HepG2 (cell line): Measurements from ENCODE around the gene FAM83F. TPM values are rescaled to one million over a fixed set of nuclear protein-coding genes. Genes with fewer than 3 reads are reported as not detected.

ENCODE experiments used
- CBX2 ChIP-seq, 2 experiments: fragments of 200-600 bp in 1 of 2; sonication (generic); formaldehyde crosslinking in 1 of 2; IDR thresholded peaks; 2 replicates each; pipeline versions ENCODE4 v1.7.0 to v1.8.1; 2018 to 2022; ENCODE audit warnings: low read depth in 2 of 2, low read length in 1 of 2, mild to moderate bottlenecking in 1 of 2, missing genetic modification reagents in 1 of 2
- ERF ChIP-seq: IDR thresholded peaks from 2 replicates; pipeline ENCODE4 v1.6.1; 2018; ENCODE audit warnings: missing biosample characterization, missing genetic modification reagents
- GABPB1 ChIP-seq: IDR thresholded peaks from 2 replicates; pipeline ENCODE4 v1.6.1; 2016; ENCODE audit warnings: mild to moderate bottlenecking, missing genetic modification reagents, moderate library complexity, missing compliant biosample characterization
- HMGXB3 ChIP-seq: sonication (generic); formaldehyde crosslinking; IDR thresholded peaks from 2 replicates; pipeline ENCODE4 v1.4.0; 2020; ENCODE audit warnings: missing genetic modification reagents, borderline replicate concordance
- HMGXB4 ChIP-seq, 2 experiments: sonication (generic) in 1 of 2; formaldehyde crosslinking in 1 of 2; IDR thresholded peaks; 2 replicates each; pipeline versions ENCODE4 v1.4.0 to v1.6.1; 2018 to 2020; ENCODE audit warnings: missing genetic modification reagents in 2 of 2, borderline replicate concordance in 1 of 2, low read depth in 1 of 2, mild to moderate bottlenecking in 1 of 2, missing biosample characterization in 1 of 2
- KDM2A ChIP-seq: sonication (generic); formaldehyde crosslinking; IDR thresholded peaks from 2 replicates; pipeline ENCODE4 v1.4.0; 2020; ENCODE audit warnings: low read depth, missing genetic modification reagents, borderline replicate concordance
- KDM5B ChIP-seq: sonication (generic); formaldehyde crosslinking; IDR thresholded peaks from 2 replicates; pipeline ENCODE4 v1.4.0; 2020; ENCODE audit warnings: missing genetic modification reagents, mild to moderate bottlenecking, borderline replicate concordance
- MAX ChIP-seq: IDR thresholded peaks from 2 replicates; pipeline ENCODE4 v1.6.1; 2012; ENCODE audit warnings: inconsistent platforms
- NR2F6 ChIP-seq, 2 experiments: IDR thresholded peaks; 2 replicates each; pipeline ENCODE4 v1.6.1; 2016; ENCODE audit warnings: antibody characterized with exemption in 1 of 2, mild to moderate bottlenecking in 1 of 2
- SP140L ChIP-seq: sonication (generic); formaldehyde crosslinking; IDR thresholded peaks from 2 replicates; pipeline ENCODE4 v1.4.0; 2020; ENCODE audit warnings: missing genetic modification reagents, borderline replicate concordance
- SRY ChIP-seq: sonication (generic); formaldehyde crosslinking; IDR thresholded peaks from 2 replicates; pipeline ENCODE4 v1.8.0; 2022; ENCODE audit warnings: mild to moderate bottlenecking, missing genetic modification reagents
- U2AF1 ChIP-seq: fragments of 200-400 bp; formaldehyde crosslinking; optimal IDR thresholded peaks from 2 replicates; pipeline ENCODE3; 2017; ENCODE audit warnings: mild to moderate bottlenecking, low read depth, low read length
- ZNF441 ChIP-seq: sonication (generic); formaldehyde crosslinking; IDR thresholded peaks from 2 replicates; pipeline ENCODE4 v1.7.0; 2021; ENCODE audit warnings: missing genetic modification reagents, borderline replicate concordance
- ZNF775 ChIP-seq: sonication (generic); formaldehyde crosslinking; IDR thresholded peaks from 2 replicates; pipeline ENCODE4 v1.4.0; 2020; ENCODE audit warnings: missing genetic modification reagents, mild to moderate bottlenecking, moderate library complexity, borderline replicate concordance
- polyA plus RNA-seq, 8 experiments: library from polyadenylated mRNA; depleted of rRNA in 3 of 8; stranded (reverse) in 7 of 8; unstranded in 1 of 8; fragments of >200 nt; fragmentation: Illumina TruSeq in 4 of 8; extraction: Trizol in 4 of 8; gene quantifications; 2 replicates each; pipeline versions ENCODE4 v1.2.1 to v1.2.3, GENCODE V29; 2011 to 2016; ENCODE audit warnings: low read depth in 4 of 8, missing spikeins in 1 of 8, mixed read lengths in 1 of 8; ENCODE audit not compliant: insufficient read depth in 1 of 8
- total RNA-seq, 5 experiments: library from RNA; depleted of rRNA; stranded (reverse); fragments of >200 nt; fragmentation: Illumina TruSeq; extraction: Trizol; gene quantifications; 2 replicates each; pipeline ENCODE4 v1.2.3, GENCODE V29; 2016; ENCODE audit warnings: low read depth in 1 of 5
- TF ChIP-seq, protein P1 (sequence below): sonication (generic); formaldehyde crosslinking; IDR thresholded peaks from 2 replicates; pipeline ENCODE4 v1.4.0; 2020; ENCODE audit warnings: mild to moderate bottlenecking, low read depth, missing genetic modification reagents
- TF ChIP-seq, protein P2 (sequence below), 2 experiments: IDR thresholded peaks; 2 replicates each; pipeline ENCODE4 v1.6.1; 2011 to 2012; ENCODE audit warnings: low read length in 2 of 2, borderline replicate concordance in 1 of 2, low read depth in 1 of 2, mild to moderate bottlenecking in 1 of 2, moderate library complexity in 1 of 2

The FAM83F gene
- total and polyA plus RNA-seq, 2 of the 13 experiments (the other 11 are each of a cell fraction or from before 2014, with no cell fraction given) = not detected

DNA sequence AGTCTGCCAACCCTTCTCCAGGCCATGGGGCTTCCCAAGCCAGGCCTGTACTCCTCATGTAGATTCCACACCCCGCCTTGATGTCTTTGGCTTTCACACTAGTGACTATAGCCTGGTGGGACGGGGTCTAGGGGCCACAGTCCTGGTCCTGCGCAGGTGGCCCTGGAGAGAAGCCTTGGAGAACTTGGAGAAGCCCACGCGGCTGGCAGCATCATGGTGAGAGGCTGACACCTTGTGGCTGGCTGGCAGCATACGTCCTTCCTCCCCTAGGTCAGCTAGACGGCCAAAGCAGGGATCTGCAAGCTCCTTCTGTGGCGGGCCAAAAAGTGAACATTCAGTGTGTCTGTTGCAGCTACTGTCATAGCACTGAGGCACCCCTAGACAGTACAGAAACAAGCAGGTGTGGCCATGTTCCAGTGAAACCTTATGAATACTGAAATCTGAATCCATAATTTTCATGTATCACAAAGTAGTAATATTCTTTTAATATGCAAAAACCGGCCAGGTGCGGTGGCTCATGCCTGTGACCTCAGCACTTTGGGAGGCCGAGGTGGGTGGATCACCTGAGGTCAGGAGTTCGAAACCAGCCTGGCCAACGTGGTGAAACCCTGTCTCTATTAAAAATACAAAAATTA lies 42.0 kb downstream of the FAM83F start (continued):
- TF ChIP-seq, protein P1, sequence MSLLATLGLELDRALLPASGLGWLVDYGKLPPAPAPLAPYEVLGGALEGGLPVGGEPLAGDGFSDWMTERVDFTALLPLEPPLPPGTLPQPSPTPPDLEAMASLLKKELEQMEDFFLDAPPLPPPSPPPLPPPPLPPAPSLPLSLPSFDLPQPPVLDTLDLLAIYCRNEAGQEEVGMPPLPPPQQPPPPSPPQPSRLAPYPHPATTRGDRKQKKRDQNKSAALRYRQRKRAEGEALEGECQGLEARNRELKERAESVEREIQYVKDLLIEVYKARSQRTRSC (CRISPR knock-in tag) = no peak
- TF ChIP-seq CBX2 (IDR thresholded peaks at IDR 0.05; ENCODE audit: low read depth, low read length) = no peak
- no peak for TF ChIP-seq CBX2 (CRISPR knock-in tag; IDR thresholded peaks at IDR 0.05; ENCODE audit: low read depth)
- TF ChIP-seq MAX = peak; percentile 33; the same call in 1 of the 2 replicates
- TF ChIP-seq KDM2A (CRISPR knock-in tag) = peak; percentile 39; the same call in 1 of the 2 replicates
- 0 out of 2 replicates have a peak, but pooled peaks have one; percentile 49 for TF ChIP-seq HMGXB3
- peak; percentile 38; the same call in 1 of the 2 replicates for TF ChIP-seq ERF (CRISPR knock-in tag)
- TF ChIP-seq, protein P2, sequence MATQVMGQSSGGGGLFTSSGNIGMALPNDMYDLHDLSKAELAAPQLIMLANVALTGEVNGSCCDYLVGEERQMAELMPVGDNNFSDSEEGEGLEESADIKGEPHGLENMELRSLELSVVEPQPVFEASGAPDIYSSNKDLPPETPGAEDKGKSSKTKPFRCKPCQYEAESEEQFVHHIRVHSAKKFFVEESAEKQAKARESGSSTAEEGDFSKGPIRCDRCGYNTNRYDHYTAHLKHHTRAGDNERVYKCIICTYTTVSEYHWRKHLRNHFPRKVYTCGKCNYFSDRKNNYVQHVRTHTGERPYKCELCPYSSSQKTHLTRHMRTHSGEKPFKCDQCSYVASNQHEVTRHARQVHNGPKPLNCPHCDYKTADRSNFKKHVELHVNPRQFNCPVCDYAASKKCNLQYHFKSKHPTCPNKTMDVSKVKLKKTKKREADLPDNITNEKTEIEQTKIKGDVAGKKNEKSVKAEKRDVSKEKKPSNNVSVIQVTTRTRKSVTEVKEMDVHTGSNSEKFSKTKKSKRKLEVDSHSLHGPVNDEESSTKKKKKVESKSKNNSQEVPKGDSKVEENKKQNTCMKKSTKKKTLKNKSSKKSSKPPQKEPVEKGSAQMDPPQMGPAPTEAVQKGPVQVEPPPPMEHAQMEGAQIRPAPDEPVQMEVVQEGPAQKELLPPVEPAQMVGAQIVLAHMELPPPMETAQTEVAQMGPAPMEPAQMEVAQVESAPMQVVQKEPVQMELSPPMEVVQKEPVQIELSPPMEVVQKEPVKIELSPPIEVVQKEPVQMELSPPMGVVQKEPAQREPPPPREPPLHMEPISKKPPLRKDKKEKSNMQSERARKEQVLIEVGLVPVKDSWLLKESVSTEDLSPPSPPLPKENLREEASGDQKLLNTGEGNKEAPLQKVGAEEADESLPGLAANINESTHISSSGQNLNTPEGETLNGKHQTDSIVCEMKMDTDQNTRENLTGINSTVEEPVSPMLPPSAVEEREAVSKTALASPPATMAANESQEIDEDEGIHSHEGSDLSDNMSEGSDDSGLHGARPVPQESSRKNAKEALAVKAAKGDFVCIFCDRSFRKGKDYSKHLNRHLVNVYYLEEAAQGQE (IDR thresholded peaks at IDR 0.05; ENCODE audit: borderline replicate concordance in 1 of 2, low read depth in 1 of 2, low read length in 2 of 2) = no peak
- no peak for TF ChIP-seq SP140L (CRISPR knock-in tag)
- TF ChIP-seq KDM5B = peak; percentile 47; the same call in 1 of the 2 replicates
- TF ChIP-seq HMGXB4 (CRISPR knock-in tag; IDR thresholded peaks at IDR 0.05; ENCODE audit: borderline replicate concordance in 1 of 2, low read depth in 1 of 2) = peak in 1 of 2 experiments; percentile 41; a peak in 1 of 4 replicates
- TF ChIP-seq ZNF775 = peak; percentile 99
- TF ChIP-seq SRY (CRISPR knock-in tag) = 0 out of 2 replicates have a peak, but pooled peaks have one; percentile 32
- no peak for TF ChIP-seq NR2F6 (IDR thresholded peaks at IDR 0.05)
- TF ChIP-seq NR2F6 (CRISPR knock-in tag; IDR thresholded peaks at IDR 0.05) = 0 out of 2 replicates have a peak, but pooled peaks have one; percentile 28
- TF ChIP-seq U2AF1 = no peak
- TF ChIP-seq GABPB1 (CRISPR knock-in tag) = peak; percentile 36; the same call in 1 of the 2 replicates
- 0 out of 2 replicates have a peak, but pooled peaks have one; percentile 39 for TF ChIP-seq ZNF441 (CRISPR knock-in tag)
